ENCODE results near the gene SRPX. TPM values are rescaled to one million over a fixed set of nuclear protein-coding genes. Genes with fewer than 3 reads are reported as not detected.

The SRPX gene
- total RNA-seq, 2 donors from 2014 or later, result 75.7 to 81.8 TPM

DNA sequence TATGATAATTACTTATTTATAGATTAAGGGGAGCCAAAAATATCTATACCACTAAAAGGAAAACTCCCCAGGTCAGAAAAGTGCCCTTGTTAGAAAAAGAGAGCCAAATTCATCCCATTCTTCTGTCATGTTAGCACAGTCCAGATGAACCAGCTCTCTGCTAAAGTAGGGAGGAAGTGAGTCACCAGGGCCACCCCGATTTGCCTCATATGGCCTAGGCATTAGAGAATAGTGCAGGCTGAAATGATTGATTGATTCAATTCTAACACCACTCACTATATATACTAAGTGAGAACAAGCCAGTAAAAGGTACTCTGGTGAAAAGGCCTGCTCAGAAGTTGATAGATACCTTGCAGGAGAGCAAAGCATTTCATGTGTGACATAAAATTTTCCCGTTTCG lies 94.5 kb downstream of the SRPX start:
- Histone ChIP-seq H3K9me3 (no peaks in the 10 kb centered on the region), H3K27ac (no peak overlapping the region), H3K36me3 (no peaks in the 10 kb centered on the region), H3K27me3 (no peaks in the 10 kb centered on the region), H3K4me3 (no peak overlapping the region), H3K4me1 (no peaks in the 10 kb centered on the region)
- TF ChIP-seq, protein P1, sequence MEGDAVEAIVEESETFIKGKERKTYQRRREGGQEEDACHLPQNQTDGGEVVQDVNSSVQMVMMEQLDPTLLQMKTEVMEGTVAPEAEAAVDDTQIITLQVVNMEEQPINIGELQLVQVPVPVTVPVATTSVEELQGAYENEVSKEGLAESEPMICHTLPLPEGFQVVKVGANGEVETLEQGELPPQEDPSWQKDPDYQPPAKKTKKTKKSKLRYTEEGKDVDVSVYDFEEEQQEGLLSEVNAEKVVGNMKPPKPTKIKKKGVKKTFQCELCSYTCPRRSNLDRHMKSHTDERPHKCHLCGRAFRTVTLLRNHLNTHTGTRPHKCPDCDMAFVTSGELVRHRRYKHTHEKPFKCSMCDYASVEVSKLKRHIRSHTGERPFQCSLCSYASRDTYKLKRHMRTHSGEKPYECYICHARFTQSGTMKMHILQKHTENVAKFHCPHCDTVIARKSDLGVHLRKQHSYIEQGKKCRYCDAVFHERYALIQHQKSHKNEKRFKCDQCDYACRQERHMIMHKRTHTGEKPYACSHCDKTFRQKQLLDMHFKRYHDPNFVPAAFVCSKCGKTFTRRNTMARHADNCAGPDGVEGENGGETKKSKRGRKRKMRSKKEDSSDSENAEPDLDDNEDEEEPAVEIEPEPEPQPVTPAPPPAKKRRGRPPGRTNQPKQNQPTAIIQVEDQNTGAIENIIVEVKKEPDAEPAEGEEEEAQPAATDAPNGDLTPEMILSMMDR (IDR thresholded peaks at IDR 0.05), result no peak
- no peak for DNase-seq (ENCODE audit: low spot score)

DNA sequence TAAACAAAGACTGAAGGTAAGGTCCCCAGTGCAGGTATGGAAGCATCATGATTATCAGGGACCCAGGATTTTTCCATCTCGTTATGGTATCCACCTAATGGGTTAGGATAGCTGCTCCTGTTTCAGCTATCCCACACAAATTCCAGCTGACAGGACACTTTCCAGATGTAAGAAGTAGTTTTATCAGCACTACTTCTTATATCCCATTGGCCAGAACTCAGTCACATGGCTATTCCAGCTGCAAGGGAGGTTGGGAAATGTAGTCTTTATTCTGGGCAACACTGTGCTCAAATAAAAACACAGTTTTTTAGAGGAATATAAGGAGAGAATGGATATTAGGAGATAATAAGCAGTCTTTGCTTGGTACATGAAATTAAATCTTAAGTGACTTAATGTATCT lies 96.7 kb downstream of the SRPX start:
- no peaks in the 10 kb centered on the region for H3K27me3 ChIP-seq
- H3K9me3 ChIP-seq, result no peaks in the 10 kb centered on the region
- H3K36me3 ChIP-seq, result no peaks in the 10 kb centered on the region
- no peak for DNase-seq (ENCODE audit: low spot score)
- H3K4me1 ChIP-seq, result no peaks in the 10 kb centered on the region
- H3K4me3 ChIP-seq, result no peak overlapping the region
- H3K27ac ChIP-seq, result no peak overlapping the region
- TF ChIP-seq, protein P1 (IDR thresholded peaks at IDR 0.05), result no peak

DNA sequence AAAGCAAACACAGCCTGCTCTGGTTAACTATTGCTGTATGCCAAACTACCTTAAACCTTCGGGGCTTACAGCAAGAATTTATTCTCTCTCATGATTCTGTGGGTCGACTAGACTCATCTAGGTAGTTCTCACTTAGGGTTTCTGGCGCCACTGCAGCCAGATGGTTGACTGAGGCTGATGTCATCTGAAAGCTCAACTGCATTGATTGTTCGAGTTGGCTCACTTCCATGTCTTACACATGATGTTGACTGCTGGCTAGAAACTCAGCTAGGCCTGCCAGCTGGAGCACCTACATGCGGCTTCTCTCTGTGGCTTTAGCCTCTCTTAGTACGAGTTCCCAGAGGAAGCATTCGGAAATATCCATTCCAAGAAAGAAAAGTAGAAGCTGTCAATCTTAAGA lies 103.2 kb downstream of the SRPX start:
- Histone ChIP-seq H3K4me1 (no peaks in the 10 kb centered on the region), H3K36me3 (no peaks in the 10 kb centered on the region), H3K9me3 (no peaks in the 10 kb centered on the region), H3K27ac (no peak overlapping the region), H3K27me3 (no peaks in the 10 kb centered on the region), H3K4me3 (no peak overlapping the region)
- DNase-seq (ENCODE audit: low spot score), result no peak
- TF ChIP-seq, protein P1 (IDR thresholded peaks at IDR 0.05), result no peak

DNA sequence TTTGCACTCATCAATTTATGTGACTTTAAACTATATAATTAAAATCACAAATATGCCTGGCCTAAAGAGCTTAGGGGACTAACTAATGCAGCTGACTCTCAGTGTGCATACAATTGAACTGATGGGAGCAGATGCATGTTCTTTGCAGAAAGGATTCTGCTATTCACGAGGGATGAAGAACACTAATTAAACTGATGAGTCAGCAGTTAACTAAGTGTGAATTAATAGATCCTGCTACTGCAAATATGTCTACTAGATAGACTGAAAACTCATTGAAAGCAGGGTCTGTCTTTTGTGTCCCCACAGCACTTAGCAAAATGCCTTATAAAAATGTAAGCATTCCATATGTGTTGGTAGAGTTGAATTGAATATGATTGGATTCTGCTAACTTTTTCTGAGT lies 104.0 kb downstream of the SRPX start:
- H3K4me1 ChIP-seq, result no peaks in the 10 kb centered on the region
- no peak overlapping the region for H3K4me3 ChIP-seq
- no peaks in the 10 kb centered on the region for H3K36me3 ChIP-seq
- no peak overlapping the region for H3K27ac ChIP-seq
- H3K27me3 ChIP-seq, result no peaks in the 10 kb centered on the region
- TF ChIP-seq, protein P1 (IDR thresholded peaks at IDR 0.05), result no peak
- no peaks in the 10 kb centered on the region for H3K9me3 ChIP-seq
- DNase-seq (ENCODE audit: low spot score), result no peak

DNA sequence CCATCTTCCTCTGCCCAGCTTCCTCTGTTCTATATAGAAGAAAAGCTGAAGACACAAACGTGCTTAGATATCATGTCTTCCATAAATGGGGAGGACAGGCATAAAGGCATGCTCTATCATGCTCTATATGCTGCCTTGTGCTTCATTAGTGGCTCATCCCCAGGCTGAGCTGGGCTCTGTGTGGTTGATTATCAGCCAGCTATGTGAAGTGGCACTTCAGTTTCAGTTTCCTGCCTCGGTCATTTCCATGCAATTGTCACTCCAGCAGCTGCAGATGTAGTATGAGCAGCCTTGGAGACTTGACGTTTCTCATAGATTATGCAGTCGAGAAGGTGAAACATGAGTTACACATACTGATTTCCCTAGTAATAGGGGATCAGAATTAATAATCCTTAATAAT lies 108.1 kb downstream of the SRPX start:
- DNase-seq (ENCODE audit: low spot score), result no peak
- TF ChIP-seq, protein P1 (IDR thresholded peaks at IDR 0.05), result no peak
- Histone ChIP-seq H3K27ac (no peak overlapping the region), H3K4me3 (no peak overlapping the region), H3K27me3 (no peaks in the 10 kb centered on the region), H3K36me3 (no peaks in the 10 kb centered on the region), H3K9me3 (no peaks in the 10 kb centered on the region), H3K4me1 (no peaks in the 10 kb centered on the region)

DNA sequence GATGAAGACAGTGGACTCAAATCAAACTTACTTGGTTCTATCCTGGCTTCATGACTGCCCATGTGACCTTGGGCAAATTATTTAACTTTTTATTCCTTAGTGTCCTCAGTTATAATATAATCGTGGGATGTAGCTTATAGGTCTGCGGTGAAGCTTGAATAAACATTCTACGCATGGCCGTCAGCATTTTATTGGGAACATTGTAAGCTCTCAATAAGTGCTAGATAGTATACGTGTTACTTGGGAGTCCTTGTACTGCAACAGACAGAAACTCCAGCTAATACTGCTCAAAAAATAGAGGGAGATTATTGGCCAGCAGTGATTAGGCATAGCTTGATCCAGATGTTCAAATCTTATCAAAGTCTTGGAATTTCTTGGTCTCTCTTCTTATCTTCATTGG lies 109.5 kb downstream of the SRPX start:
- no peak for DNase-seq (ENCODE audit: low spot score)
- TF ChIP-seq, protein P1 (IDR thresholded peaks at IDR 0.05), result no peak

More for the DNA sequence above, 109.5 kb downstream of the SRPX start:
- Histone ChIP-seq H3K9me3 (no peaks in the 10 kb centered on the region), H3K4me1 (no peaks in the 10 kb centered on the region), H3K4me3 (no peak overlapping the region), H3K27ac (no peak overlapping the region), H3K36me3 (no peaks in the 10 kb centered on the region), H3K27me3 (no peaks in the 10 kb centered on the region)
